Calu3 (cell line): Measurements from ENCODE around the gene PIGZ. TPM values are rescaled to one million over a fixed set of nuclear protein-coding genes. Genes with fewer than 3 reads are reported as not detected.

ENCODE experiments used
- Bru-seq: library from RNA; stranded (reverse); fragments of 400-500 nt; gene quantifications from one replicate; lab custom pipeline; 2021; lab: Mats Ljungman, UMichigan
- BruChase-seq, 2 experiments: library from RNA; stranded (reverse); fragments of 400-500 nt; gene quantifications; one replicate each; lab custom pipeline; 2021; lab: Mats Ljungman, UMichigan
- BruUV-seq: library from RNA; stranded (reverse); fragments of 400-500 nt; replicated peaks from 2 replicates; lab custom pipeline; 2021; lab: Mats Ljungman, UMichigan
- CTCF ChIA-PET: fragments of 300-600 bp; sonication (Branson Sonifier 250); formaldehyde crosslinking; loops from one replicate; lab custom pipeline; 2022; ENCODE audit warnings: antibody characterized with exemption; lab: Charles Lee
- DNase-seq: peaks from one replicate; pipeline ENCODE4 v3.0.0; 2022
- H3K27ac Mint-ChIP-seq: one replicate; pipeline ENCODE4 v1.8.0; 2022; ENCODE audit warnings: mixed read lengths; ENCODE audit not compliant: unreplicated experiment
- H3K27me3 Mint-ChIP-seq: one replicate; pipeline ENCODE4 v1.8.0; 2022; ENCODE audit warnings: mixed read lengths; ENCODE audit not compliant: unreplicated experiment
- H3K36me3 Mint-ChIP-seq: one replicate; pipeline ENCODE4 v1.8.0; 2022; ENCODE audit warnings: mild to moderate bottlenecking, moderate library complexity, mixed read lengths; ENCODE audit not compliant: insufficient read depth, unreplicated experiment
- H3K4me1 Mint-ChIP-seq: one replicate; pipeline ENCODE4 v1.8.0; 2022; ENCODE audit warnings: mild to moderate bottlenecking, low read depth, mixed read lengths; ENCODE audit not compliant: unreplicated experiment
- H3K4me3 Mint-ChIP-seq: one replicate; pipeline ENCODE4 v1.8.0; 2022; ENCODE audit warnings: mild to moderate bottlenecking, low read depth, moderate library complexity, mixed read lengths; ENCODE audit not compliant: unreplicated experiment
- H3K9me3 Mint-ChIP-seq: one replicate; pipeline ENCODE4 v1.8.0; 2022; ENCODE audit warnings: low read depth, mixed read lengths; ENCODE audit not compliant: unreplicated experiment
- intact Hi-C: fragments of 100-400 bp; cut with micrococcal nuclease; formaldehyde crosslinking; loops from one replicate; pipeline ENCODE4 v1.10.0; 2022; ENCODE audit not compliant: unreplicated experiment
- long read RNA-seq: library from polyadenylated mRNA; stranded (forward); transcript quantifications from one replicate; pipeline ENCODE4 v2.0.0, GENCODE V29; 2022
- total RNA-seq: library from RNA; stranded (reverse); gene quantifications from 2 replicates; pipeline ENCODE4 v1.2.3, GENCODE V29; 2022
- TF ChIP-seq, protein P1 (sequence below): fragments of 200-600 bp; IDR thresholded peaks from one replicate; pipeline ENCODE4 v1.8.0; 2022; ENCODE audit warnings: antibody characterized with exemption; ENCODE audit not compliant: unreplicated experiment

The PIGZ gene, protein sequence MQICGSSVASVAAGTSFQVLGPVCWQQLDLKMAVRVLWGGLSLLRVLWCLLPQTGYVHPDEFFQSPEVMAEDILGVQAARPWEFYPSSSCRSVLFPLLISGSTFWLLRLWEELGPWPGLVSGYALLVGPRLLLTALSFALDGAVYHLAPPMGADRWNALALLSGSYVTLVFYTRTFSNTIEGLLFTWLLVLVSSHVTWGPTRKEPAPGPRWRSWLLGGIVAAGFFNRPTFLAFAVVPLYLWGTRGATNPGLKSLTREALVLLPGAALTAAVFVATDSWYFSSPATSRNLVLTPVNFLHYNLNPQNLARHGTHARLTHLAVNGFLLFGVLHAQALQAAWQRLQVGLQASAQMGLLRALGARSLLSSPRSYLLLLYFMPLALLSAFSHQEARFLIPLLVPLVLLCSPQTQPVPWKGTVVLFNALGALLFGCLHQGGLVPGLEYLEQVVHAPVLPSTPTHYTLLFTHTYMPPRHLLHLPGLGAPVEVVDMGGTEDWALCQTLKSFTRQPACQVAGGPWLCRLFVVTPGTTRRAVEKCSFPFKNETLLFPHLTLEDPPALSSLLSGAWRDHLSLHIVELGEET
- total RNA-seq (6.7 TPM in 2 replicates), Bru-seq, nascent RNA (percentile 50 among the genes with signal in this experiment), BruChase-seq, experiment 1, labeled RNA remaining after a 6-hour chase (percentile 54 among the genes with signal in this experiment), BruChase-seq, experiment 2, labeled RNA remaining after a 2-hour chase (percentile 57 among the genes with signal in this experiment)
- long read RNA-seq, partial matches to known transcripts = 2 of 6 reads
- long read RNA-seq, other reads (novel, unspliced or antisense) = 2 of 6 reads

- no peak within 1 kb of the TSS for H3K27ac Mint-ChIP-seq
- DNase-seq = peak; percentile 49
- TF ChIP-seq, protein P1, sequence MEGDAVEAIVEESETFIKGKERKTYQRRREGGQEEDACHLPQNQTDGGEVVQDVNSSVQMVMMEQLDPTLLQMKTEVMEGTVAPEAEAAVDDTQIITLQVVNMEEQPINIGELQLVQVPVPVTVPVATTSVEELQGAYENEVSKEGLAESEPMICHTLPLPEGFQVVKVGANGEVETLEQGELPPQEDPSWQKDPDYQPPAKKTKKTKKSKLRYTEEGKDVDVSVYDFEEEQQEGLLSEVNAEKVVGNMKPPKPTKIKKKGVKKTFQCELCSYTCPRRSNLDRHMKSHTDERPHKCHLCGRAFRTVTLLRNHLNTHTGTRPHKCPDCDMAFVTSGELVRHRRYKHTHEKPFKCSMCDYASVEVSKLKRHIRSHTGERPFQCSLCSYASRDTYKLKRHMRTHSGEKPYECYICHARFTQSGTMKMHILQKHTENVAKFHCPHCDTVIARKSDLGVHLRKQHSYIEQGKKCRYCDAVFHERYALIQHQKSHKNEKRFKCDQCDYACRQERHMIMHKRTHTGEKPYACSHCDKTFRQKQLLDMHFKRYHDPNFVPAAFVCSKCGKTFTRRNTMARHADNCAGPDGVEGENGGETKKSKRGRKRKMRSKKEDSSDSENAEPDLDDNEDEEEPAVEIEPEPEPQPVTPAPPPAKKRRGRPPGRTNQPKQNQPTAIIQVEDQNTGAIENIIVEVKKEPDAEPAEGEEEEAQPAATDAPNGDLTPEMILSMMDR = no peak
- H3K4me1 Mint-ChIP-seq = peaks cover 10% of the 10 kb centered on the region
- H3K27me3 Mint-ChIP-seq = peaks cover 16% of the 10 kb centered on the region
- no peaks in the 10 kb centered on the region for H3K9me3 Mint-ChIP-seq
- CTCF ChIA-PET = no interaction called here
- no TSS peak for BruUV-seq
- intact Hi-C loops = no loop called here
- peak within 1 kb of the TSS; percentile 80 for H3K4me3 Mint-ChIP-seq
- H3K36me3 Mint-ChIP-seq = peaks cover 29% of the 10 kb centered on the region
These were observed at the start of gene PIGZ for GRCh38 chr3:196968233-196969133. Gene PIGZ (minus strand): TSS chr3:196968833. CDS start chr3:196952031, 16,802 bp downstream.

DNA sequence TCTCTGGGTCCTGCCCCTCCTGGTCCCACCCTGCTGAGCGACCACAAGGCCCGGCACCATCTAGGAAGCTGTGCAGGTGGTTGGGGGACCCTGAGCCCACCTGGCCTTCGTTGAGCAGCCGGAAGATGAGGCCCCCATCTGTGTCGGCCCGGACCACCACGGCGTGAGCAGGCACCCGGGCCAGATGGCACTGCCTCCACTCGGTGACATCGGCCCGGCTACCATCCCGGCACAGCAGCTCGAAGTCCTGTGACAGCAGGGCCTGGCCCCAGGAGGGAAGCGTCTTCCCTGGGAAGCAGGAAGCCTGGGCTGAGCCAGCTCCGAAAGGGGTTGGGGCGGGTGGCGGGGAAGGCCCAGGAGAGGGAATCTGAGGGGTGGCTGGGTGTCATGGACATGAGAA lies 48.4 kb upstream of the PIGZ start:
- no peak overlapping the region for H3K4me3 Mint-ChIP-seq
- CTCF ChIA-PET = no interaction called here

GRCh38 chr3:197015790-197016736 lies 47.4 kb upstream of the PIGZ start:
- Mint-ChIP-seq H3K4me1 (peaks cover 21% of the 10 kb centered on the region), H3K9me3 (no peaks in the 10 kb centered on the region), H3K4me3 (no peak overlapping the region), H3K27me3 (no peaks in the 10 kb centered on the region), H3K36me3 (peaks cover 9% of the 10 kb centered on the region), H3K27ac (no peak overlapping the region)
- intact Hi-C loops = no loop called here
- CTCF ChIA-PET = interaction anchor here (0.6 kb wide), 1 partner anchor 655 kb away, joined by 4 read pairs; no protein-coding TSS in a partner anchor
- no TSS peak for BruUV-seq
- DNase-seq = no peak
- TF ChIP-seq, protein P1 = no peak

More for the DNA sequence above, 48.4 kb upstream of the PIGZ start:
- TF ChIP-seq, protein P1 = no peak
- no peak overlapping the region for H3K27ac Mint-ChIP-seq
- no peaks in the 10 kb centered on the region for H3K27me3 Mint-ChIP-seq
- peaks cover 9% of the 10 kb centered on the region for H3K36me3 Mint-ChIP-seq
- peaks cover 21% of the 10 kb centered on the region for H3K4me1 Mint-ChIP-seq
- intact Hi-C loops = no loop called here
- H3K9me3 Mint-ChIP-seq = no peaks in the 10 kb centered on the region
- no TSS peak for BruUV-seq
- DNase-seq = no peak
